ENCODE results near the gene H2AZ2.
"Not testable (repeated sequence)": the region's sequence is repeated elsewhere in the genome, so short reads cannot be mapped to it uniquely, and the experiment has no call there.

The H2AZ2 gene

GRCh38 chr7:44808914-44809393, 38.9 kb downstream of the H2AZ2 start:
- no peak for DNase-seq (ENCODE audit: low read depth)
- no peak overlapping the region for H3K4me3 ChIP-seq (replicated peaks; ENCODE audit: low read depth, low read length)
- TF ChIP-seq CTCF (IDR thresholded peaks at IDR 0.05; ENCODE audit: low read length, missing control alignments), result no peak

- no peak for DNase-seq (ENCODE audit: low read depth)
- no peak for TF ChIP-seq CTCF (IDR thresholded peaks at IDR 0.05; ENCODE audit: low read length, missing control alignments)
- H3K4me3 ChIP-seq (replicated peaks; ENCODE audit: low read depth, low read length), result no peak overlapping the region
Observed at GRCh38 chr7:44805950-44806349, 41.9 kb downstream of the H2AZ2 start.

- DNase-seq (ENCODE audit: low read depth); H3K4me3 ChIP-seq (replicated peaks; ENCODE audit: low read depth, low read length): not testable (repeated sequence)
Observed at GRCh38 chr7:44803828-44804519, 43.9 kb downstream of the H2AZ2 start.

GRCh38 chr7:44802418-44803025, 45.4 kb downstream of the H2AZ2 start:
- H3K4me3 ChIP-seq (replicated peaks; ENCODE audit: low read depth, low read length), result no peak overlapping the region
- TF ChIP-seq CTCF (IDR thresholded peaks at IDR 0.05; ENCODE audit: low read length, missing control alignments), result no peak
- DNase-seq (ENCODE audit: low read depth), result no peak

- TF ChIP-seq CTCF (IDR thresholded peaks at IDR 0.05; ENCODE audit: low read length, missing control alignments), result no peak
- no peak overlapping the region for H3K4me3 ChIP-seq (replicated peaks; ENCODE audit: low read depth, low read length)
- peak; percentile 22 for DNase-seq (ENCODE audit: low read depth)
Observed at GRCh38 chr7:44801890-44802289, 46.0 kb downstream of the H2AZ2 start.

- no peak overlapping the region for H3K4me3 ChIP-seq (replicated peaks; ENCODE audit: low read depth, low read length)
- DNase-seq (ENCODE audit: low read depth), result no peak
- TF ChIP-seq CTCF (IDR thresholded peaks at IDR 0.05; ENCODE audit: low read length, missing control alignments), result no peak
Observed at GRCh38 chr7:44799939-44800338, 47.9 kb downstream of the H2AZ2 start.

GRCh38 chr7:44798649-44799305, 49.1 kb downstream of the H2AZ2 start:
- peak overlapping the region; percentile 98 for H3K4me3 ChIP-seq (replicated peaks; ENCODE audit: low read depth, low read length)
- TF ChIP-seq CTCF (IDR thresholded peaks at IDR 0.05; ENCODE audit: low read length, missing control alignments), result no peak
- DNase-seq (ENCODE audit: low read depth), result peak; percentile 7
